HepG2 (cell line): ENCODE results near the gene CATSPERE.

Experiments used
- KDM5B ChIP-seq: sonication (generic); formaldehyde crosslinking; IDR thresholded peaks from 2 replicates; pipeline ENCODE4 v1.4.0; 2020; ENCODE audit warnings: missing genetic modification reagents, mild to moderate bottlenecking, borderline replicate concordance
- WIZ ChIP-seq: sonication (generic); formaldehyde crosslinking; IDR thresholded peaks from 2 replicates; pipeline ENCODE4 v1.5.1; 2020; ENCODE audit warnings: mild to moderate bottlenecking, missing genetic modification reagents

- TF ChIP-seq WIZ (CRISPR knock-in tag) = no peak
- no peak for TF ChIP-seq KDM5B (CRISPR knock-in tag)
Observed at GRCh38 chr1:244449936-244450508, 11.1 kb upstream of the CATSPERE start.
